Vagina (tissue), 2 donors: ENCODE results near the gene SMTNL2. TPM values are rescaled to one million over a fixed set of nuclear protein-coding genes. Genes with fewer than 3 reads are reported as not detected.

Experiments
- DNase-seq, 2 donors: peaks; one replicate each; pipeline ENCODE4 v3.0.0-alpha.2; 2017; ENCODE audit errors: extremely low spot score in 2 of 2
- H3K27ac ChIP-seq: fragments of 200-600 bp; sonication (generic); one replicate; pipeline ENCODE4 v1.5.1; 2019
- H3K27me3 ChIP-seq: fragments of 200-600 bp; sonication (generic); one replicate; pipeline ENCODE4 v1.5.1; 2019
- H3K36me3 ChIP-seq, 2 donors: fragments of 200-600 bp; sonication (generic); one replicate each; pipeline ENCODE4 v1.5.1; 2017 to 2019
- H3K4me1 ChIP-seq: fragments of 200-600 bp; sonication (generic); one replicate; pipeline ENCODE4 v1.5.1; 2019
- H3K4me3 ChIP-seq, 2 donors: fragments of 200-600 bp; sonication (generic); 1 replicate in 1 of 2; 2 replicates in 1 of 2; pipeline ENCODE4 v1.5.1; 2016 to 2019
- H3K9me3 ChIP-seq: fragments of 200-600 bp; sonication (generic); one replicate; pipeline ENCODE4 v1.5.1; 2019
- CTCF ChIP-seq, 3 experiments: fragments of 450-650 bp in 2 of 3; fragments of 200-600 bp in 1 of 3; sonication (generic) in 1 of 3; IDR thresholded peaks; one replicate each; pipeline ENCODE4 v1.5.1; 2017 to 2019; ENCODE audit warnings: antibody characterized with exemption in 3 of 3, mild to moderate bottlenecking in 2 of 3, moderate library complexity in 2 of 3
- POLR2A ChIP-seq, 2 donors: fragments of 450-650 bp; IDR thresholded peaks; one replicate each; pipeline ENCODE4 v1.6.1; 2017; ENCODE audit warnings: antibody characterized with exemption in 2 of 2, mild to moderate bottlenecking in 2 of 2, moderate library complexity in 2 of 2
- POLR2AphosphoS5 ChIP-seq, 2 donors: sonication (generic); formaldehyde crosslinking; IDR thresholded peaks; one replicate each; pipeline ENCODE4 v1.9.0; 2017; ENCODE audit warnings: antibody characterized with exemption in 2 of 2, mild to moderate bottlenecking in 2 of 2, low read depth in 1 of 2; ENCODE audit not compliant: insufficient read depth in 1 of 2
- intact Hi-C: fragments of 100-400 bp; cut with DNase I; formaldehyde crosslinking; loops from one replicate; pipeline ENCODE4 v1.15.1; 2023
- total RNA-seq: library from RNA; depleted of rRNA; stranded (reverse); fragments of >200 nt; gene quantifications from one replicate; pipeline ENCODE4 v1.2.3, GENCODE V29; 2016

Gene SMTNL2
- total RNA-seq, 1 donor from 2014 or later, result 2.5 TPM

- Histone ChIP-seq H3K27me3 (no peaks in the 10 kb centered on the region), H3K27ac (no peak overlapping the region), H3K4me3 (no peak overlapping the region), H3K36me3 (no peaks in the 10 kb centered on the region), H3K9me3 (no peaks in the 10 kb centered on the region), H3K4me1 (peaks cover 26% of the 10 kb centered on the region)
- intact Hi-C loops, result no loop called here
- no peak for TF ChIP-seq CTCF (IDR thresholded peaks at IDR 0.05)
- no peak for DNase-seq
These were observed 12.5 kb downstream of the SMTNL2 start for GRCh38 chr17:4596636-4597380.

- Histone ChIP-seq H3K36me3 (no peaks in the 10 kb centered on the region), H3K4me1 (peaks cover 23% of the 10 kb centered on the region), H3K27me3 (no peaks in the 10 kb centered on the region), H3K4me3 (no peak overlapping the region), H3K9me3 (no peaks in the 10 kb centered on the region), H3K27ac (peak overlapping the region; percentile 83)
- no peak for TF ChIP-seq POLR2AphosphoS5 (IDR thresholded peaks at IDR 0.05; ENCODE audit: insufficient read depth in 1 of 2, low read depth in 1 of 2)
- TF ChIP-seq POLR2A (IDR thresholded peaks at IDR 0.05), result no peak
- no peak for TF ChIP-seq CTCF (IDR thresholded peaks at IDR 0.05)
- intact Hi-C loops, result no loop called here
- DNase-seq, result no peak
These were observed 13.6 kb downstream of the SMTNL2 start for GRCh38 chr17:4597975-4598374.

- no peaks in the 10 kb centered on the region for H3K9me3 ChIP-seq
- peak overlapping the region; percentile 83 for H3K27ac ChIP-seq
- peak in 1 of 2 donors; percentile 95 for DNase-seq
- no peaks in the 10 kb centered on the region for H3K36me3 ChIP-seq
- TF ChIP-seq POLR2AphosphoS5 (IDR thresholded peaks at IDR 0.05; ENCODE audit: insufficient read depth in 1 of 2, low read depth in 1 of 2) (peak in 1 of 2 donors; percentile 30), CTCF (IDR thresholded peaks at IDR 0.05) (no peak)
- peaks cover 19% of the 10 kb centered on the region for H3K4me1 ChIP-seq
- intact Hi-C loops, result no loop called here
- peak overlapping the region in 1 of 2 donors; percentile 16 for H3K4me3 ChIP-seq
- H3K27me3 ChIP-seq, result no peaks in the 10 kb centered on the region
These were observed 14.6 kb downstream of the SMTNL2 start for GRCh38 chr17:4598776-4599504.

GRCh38 chr17:4599505-4600281 is 15.4 kb downstream of the SMTNL2 start:
- Histone ChIP-seq H3K4me3 (peak overlapping the region in 1 of 2 donors; percentile 16), H3K36me3 (no peaks in the 10 kb centered on the region)
- intact Hi-C loops, result no loop called here

More at GRCh38 chr17:4599505-4600281, 15.4 kb downstream of the SMTNL2 start:
- no peaks in the 10 kb centered on the region for H3K9me3 ChIP-seq
- no peaks in the 10 kb centered on the region for H3K27me3 ChIP-seq
- peak overlapping the region; percentile 83 for H3K27ac ChIP-seq
- peaks cover 26% of the 10 kb centered on the region for H3K4me1 ChIP-seq
- TF ChIP-seq CTCF (IDR thresholded peaks at IDR 0.05) (no peak), POLR2AphosphoS5 (IDR thresholded peaks at IDR 0.05; ENCODE audit: insufficient read depth in 1 of 2, low read depth in 1 of 2) (peak in 1 of 2 donors; percentile 74), POLR2A (IDR thresholded peaks at IDR 0.05) (no peak)
- peak in 1 of 2 donors; percentile 94 for DNase-seq
